Neuronal stem cell (in vitro differentiated cells): ENCODE measurements around the gene MYO15A.

Source experiments
- DNase-seq: peaks from one replicate; pipeline ENCODE4 v3.0.0-alpha.2; 2013; ENCODE audit warnings: low spot score
- H2AFZ ChIP-seq: one replicate; pipeline ENCODE4 v1.6.1; 2013; ENCODE audit warnings: mild to moderate bottlenecking, low read length, inconsistent platforms
- H2AK5ac ChIP-seq: 2 replicates; pipeline ENCODE4 v1.6.1; 2013; ENCODE audit warnings: low read depth, mild to moderate bottlenecking, inconsistent platforms, low read length, moderate library complexity, mixed read lengths
- H2BK120ac ChIP-seq: 2 replicates; pipeline ENCODE4 v1.6.1; 2013; ENCODE audit warnings: low read depth, mild to moderate bottlenecking, inconsistent platforms, low read length, moderate library complexity, mixed read lengths
- H2BK12ac ChIP-seq: one replicate; pipeline ENCODE4 v1.6.1; 2013; ENCODE audit warnings: low read length, inconsistent platforms
- H2BK15ac ChIP-seq: 2 replicates; pipeline ENCODE4 v1.6.1; 2013; ENCODE audit warnings: mild to moderate bottlenecking, low read length, inconsistent platforms, mixed read lengths
- H2BK5ac ChIP-seq: one replicate; pipeline ENCODE4 v1.6.1; 2013; ENCODE audit warnings: inconsistent platforms, mild to moderate bottlenecking, low read length, moderate library complexity
- H3K14ac ChIP-seq: one replicate; pipeline ENCODE4 v1.6.1; 2013; ENCODE audit warnings: low read length, inconsistent platforms
- H3K18ac ChIP-seq: 2 replicates; pipeline ENCODE4 v1.6.1; 2013; ENCODE audit warnings: low read length, inconsistent platforms
- H3K23ac ChIP-seq: 2 replicates; pipeline ENCODE4 v1.6.1; 2013; ENCODE audit warnings: low read depth, mild to moderate bottlenecking, mixed read lengths, low read length, inconsistent platforms; ENCODE audit not compliant: poor library complexity
- H3K27ac ChIP-seq: replicated peaks from 3 replicates; pipeline ENCODE4 v1.5.1; 2013; ENCODE audit warnings: low read length, inconsistent platforms
- H3K27me3 ChIP-seq, 3 experiments: 2 replicates each; pipeline ENCODE4 v1.6.1; 2013; ENCODE audit warnings: low read length in 3 of 3, mild to moderate bottlenecking in 2 of 3, inconsistent platforms in 1 of 3, low read depth in 1 of 3, mixed read lengths in 1 of 3, moderate library complexity in 1 of 3; ENCODE audit not compliant: control insufficient read depth in 3 of 3, insufficient read depth in 3 of 3
- H3K36me3 ChIP-seq, 2 donors: replicated peaks in 1 of 2; 2 replicates each; pipeline ENCODE4 v1.6.1; 2013; ENCODE audit warnings: low read length in 2 of 2; ENCODE audit not compliant: control insufficient read depth in 2 of 2, insufficient read depth in 2 of 2
- H3K4ac ChIP-seq: 2 replicates; pipeline ENCODE4 v1.6.1; 2013; ENCODE audit warnings: inconsistent platforms, mild to moderate bottlenecking, low read length, moderate library complexity
- H3K4me1 ChIP-seq, 2 donors: 1 replicate in 1 of 2; 2 replicates in 1 of 2; pipeline ENCODE4 v1.6.1; 2013; ENCODE audit warnings: low read length in 2 of 2, low read depth in 1 of 2; ENCODE audit not compliant: control insufficient read depth in 2 of 2, insufficient read depth in 1 of 2
- H3K4me2 ChIP-seq: one replicate; pipeline ENCODE4 v1.6.1; 2013; ENCODE audit warnings: mild to moderate bottlenecking, low read length, inconsistent platforms; ENCODE audit not compliant: insufficient read depth, poor library complexity, severe bottlenecking
- H3K4me3 ChIP-seq, 2 donors: 2 replicates each; pipeline ENCODE4 v1.5.1; 2013; ENCODE audit warnings: low read length in 2 of 2, mild to moderate bottlenecking in 2 of 2, inconsistent platforms in 1 of 2, moderate library complexity in 1 of 2
- H3K79me1 ChIP-seq: one replicate; pipeline ENCODE4 v1.6.1; 2013; ENCODE audit warnings: low read depth, mild to moderate bottlenecking, inconsistent platforms, low read length, moderate library complexity
- H3K9ac ChIP-seq: one replicate; pipeline ENCODE4 v1.6.1; 2013; ENCODE audit warnings: mild to moderate bottlenecking, low read depth, low read length, inconsistent platforms; ENCODE audit not compliant: poor library complexity
- H3K9me3 ChIP-seq, 2 donors: replicated peaks in 1 of 2; 2 replicates each; pipeline versions ENCODE3 to v1.6.1; 2013; ENCODE audit warnings: low read length in 2 of 2, mild to moderate bottlenecking in 2 of 2, inconsistent platforms in 1 of 2, low read depth in 1 of 2, mixed read lengths in 1 of 2, moderate library complexity in 1 of 2; ENCODE audit not compliant: control insufficient read depth in 2 of 2, insufficient read depth in 1 of 2
- H4K8ac ChIP-seq: one replicate; pipeline ENCODE4 v1.6.1; 2013; ENCODE audit warnings: low read depth, mild to moderate bottlenecking, inconsistent platforms, low read length, moderate library complexity
- H4K91ac ChIP-seq: one replicate; pipeline ENCODE4 v1.6.1; 2013; ENCODE audit warnings: low read length, low read depth, mild to moderate bottlenecking, inconsistent platforms; ENCODE audit not compliant: poor library complexity
- WGBS, 2 donors: extraction: QIAGEN DNeasy Blood & Tissue Kit; methylation state at CpG; one replicate each; pipeline ENCODE4 v1.1.7; 2013; ENCODE audit warnings: missing lambda C conversion rate in 2 of 2, mixed read lengths in 1 of 2; ENCODE audit not compliant: insufficient read length in 2 of 2, insufficient replicate concordance in 1 of 2; ENCODE audit errors: extremely low coverage in 2 of 2; 5-methylcytosine and 5-hydroxymethylcytosine counted together

The MYO15A gene

DNA sequence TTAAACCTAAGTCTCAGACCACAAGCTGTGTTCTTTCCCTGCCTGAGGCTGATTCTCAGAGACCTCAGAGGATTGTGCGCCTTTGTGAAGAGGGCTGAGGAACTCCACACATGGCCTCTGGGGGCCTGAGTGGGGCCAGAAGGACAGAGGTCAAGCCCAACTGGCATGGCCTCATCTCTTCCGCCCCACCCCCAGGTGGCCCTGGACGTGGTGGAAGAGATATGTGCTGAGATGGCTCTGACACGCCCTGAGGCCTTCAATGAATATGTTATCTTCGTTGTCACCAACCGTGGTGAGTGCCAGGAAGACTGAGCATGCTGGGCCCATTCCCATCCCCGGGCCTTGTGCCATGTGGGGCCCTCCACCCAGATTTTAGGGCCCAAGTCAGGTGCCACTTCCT is 55.0 kb downstream of the MYO15A start:
- no peak for DNase-seq
- no CpG with 5 or more reads among the region's 7 CpGs for WGBS, 2 donors
- Histone ChIP-seq H2BK15ac (no peak overlapping the region), H3K4ac (no peak overlapping the region), H3K4me3 (no peak overlapping the region), H3K27me3 (peaks cover 0 to 8% (median 2%) of the 10 kb centered on the region in 3 experiments), H3K4me1 (peaks cover 10 to 13% of the 10 kb centered on the region in 2 donors), H2BK5ac (no peak overlapping the region), H4K8ac (no peak overlapping the region), H2AK5ac (no peak overlapping the region), H2AFZ (no peak overlapping the region), H2BK12ac (no peak overlapping the region), H3K36me3 (no peaks in the 10 kb centered on the region), H3K79me1 (no peaks in the 10 kb centered on the region), H3K18ac (peak overlapping the region; percentile 23), H3K14ac (peak overlapping the region; percentile 58), H3K27ac (no peak overlapping the region), H3K9me3 (no peaks in the 10 kb centered on the region), H3K9ac (no peak overlapping the region), H2BK120ac (no peak overlapping the region), H4K91ac (no peak overlapping the region), H3K23ac (no peak overlapping the region), H3K4me2 (no peak overlapping the region)

DNA sequence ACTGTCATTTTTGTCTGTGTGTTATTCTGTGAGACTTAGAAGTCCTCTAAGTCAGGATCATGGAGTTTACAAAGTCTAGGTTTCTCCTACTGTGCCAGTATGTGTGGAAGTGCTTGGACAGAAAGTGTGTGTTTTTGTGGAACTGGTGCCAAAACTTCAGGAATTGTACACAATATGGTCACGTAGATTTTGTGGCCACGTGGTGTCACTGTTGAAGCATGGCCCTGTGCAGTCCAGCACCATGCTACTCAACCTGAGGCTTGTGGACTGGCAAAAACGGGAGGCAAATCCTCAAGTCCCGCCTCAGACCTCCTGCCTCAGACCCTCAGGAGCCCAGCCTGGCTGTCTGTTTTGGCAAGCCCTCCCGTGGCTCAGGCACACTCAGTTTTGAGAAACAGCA is 58.3 kb downstream of the MYO15A start:
- Histone ChIP-seq H2AFZ (no peak overlapping the region), H4K8ac (no peak overlapping the region), H3K14ac (no peak overlapping the region), H3K9me3 (no peaks in the 10 kb centered on the region), H3K36me3 (no peaks in the 10 kb centered on the region), H3K27ac (no peak overlapping the region), H3K4me1 (peaks cover 2 to 4% of the 10 kb centered on the region in 2 donors), H2BK5ac (no peak overlapping the region), H3K4ac (no peak overlapping the region), H3K79me1 (no peaks in the 10 kb centered on the region), H3K18ac (no peak overlapping the region), H2BK12ac (no peak overlapping the region), H2AK5ac (no peak overlapping the region), H2BK120ac (no peak overlapping the region), H3K27me3 (peaks cover 0 to 17% (median 0%) of the 10 kb centered on the region in 3 experiments), H4K91ac (no peak overlapping the region), H3K4me2 (no peak overlapping the region), H3K23ac (no peak overlapping the region), H3K4me3 (peak overlapping the region in 1 of 2 donors; percentile 23), H3K9ac (no peak overlapping the region), H2BK15ac (no peak overlapping the region)
- no peak for DNase-seq
- no CpG with 5 or more reads among the region's 5 CpGs for whole genome bisulfite sequencing, 2 donors

DNA sequence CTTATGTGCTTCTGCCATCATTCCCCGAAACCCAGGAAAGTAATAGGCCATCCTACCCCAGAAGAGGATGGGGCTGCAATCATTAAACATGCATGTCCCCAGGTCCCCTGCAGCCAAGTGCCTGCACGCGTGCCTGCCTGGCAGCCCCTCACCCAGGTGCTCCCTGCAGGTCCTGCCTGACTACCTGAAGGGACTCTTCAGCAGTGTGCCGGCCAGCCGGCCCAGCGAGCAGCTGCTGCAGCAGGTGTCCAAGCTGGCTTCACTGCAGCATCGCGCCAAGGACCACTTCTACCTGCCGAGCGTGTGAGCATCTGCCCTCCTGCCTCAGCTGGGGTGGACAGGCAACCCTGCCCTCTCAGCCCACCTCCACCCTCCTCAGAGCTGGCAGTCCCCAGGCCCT is 58.9 kb downstream of the MYO15A start:
- Histone ChIP-seq H4K91ac (no peak overlapping the region), H3K9me3 (no peaks in the 10 kb centered on the region), H3K27ac (no peak overlapping the region), H3K14ac (peak overlapping the region; percentile 31), H2BK12ac (peak overlapping the region; percentile 91), H3K4me1 (no peaks in the 10 kb centered on the region), H3K4me2 (no peak overlapping the region), H2BK15ac (peak overlapping the region; percentile 66), H2AK5ac (peak overlapping the region; percentile 15), H2AFZ (no peak overlapping the region), H3K36me3 (no peaks in the 10 kb centered on the region), H2BK5ac (no peak overlapping the region), H2BK120ac (no peak overlapping the region), H3K9ac (no peak overlapping the region), H3K4me3 (no peak overlapping the region), H3K4ac (peak overlapping the region; percentile 15), H3K27me3 (peaks cover 0 to 22% (median 0%) of the 10 kb centered on the region in 3 experiments), H3K23ac (peak overlapping the region; percentile 56), H3K18ac (peak overlapping the region; percentile 19), H3K79me1 (no peaks in the 10 kb centered on the region), H4K8ac (no peak overlapping the region)
- WGBS, 2 donors = no CpG with 5 or more reads among the region's 10 CpGs
- no peak for DNase-seq

DNA sequence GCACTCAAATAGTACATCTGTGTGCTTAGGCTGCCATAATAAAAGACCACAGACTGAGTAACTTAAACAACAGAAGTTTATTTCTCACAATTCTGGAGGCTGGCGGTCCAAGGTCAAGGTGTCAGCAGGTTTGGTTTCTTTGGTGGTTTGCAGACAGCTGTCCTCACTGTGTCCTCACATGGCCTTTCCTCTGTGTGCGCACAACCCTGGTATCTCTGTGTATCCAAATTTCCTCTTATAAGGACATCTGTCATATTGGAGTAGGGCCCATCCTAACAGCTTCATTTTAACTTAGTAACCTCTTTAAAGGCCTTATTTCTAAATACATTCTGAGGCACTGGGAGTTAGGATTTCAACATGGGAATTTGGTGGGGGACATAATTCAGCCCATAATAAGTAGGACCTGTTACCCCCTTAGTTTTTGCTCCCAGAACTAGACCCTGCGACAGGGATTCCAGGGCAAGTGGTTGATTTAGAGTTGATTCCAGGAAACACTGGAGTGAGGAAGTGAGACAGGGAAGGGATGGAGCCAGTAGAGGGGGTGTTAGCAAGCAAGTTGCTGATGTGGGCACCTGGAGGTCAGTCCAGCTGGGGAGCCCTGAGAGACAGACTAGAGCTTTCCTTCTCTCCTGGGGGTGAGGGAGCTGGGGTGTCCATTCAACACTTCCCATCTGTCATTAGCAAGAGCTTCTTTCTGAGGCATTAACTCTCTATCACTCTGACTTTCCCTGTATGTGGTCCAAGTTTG is 64.1 kb downstream of the MYO15A start:
- Histone ChIP-seq H3K27me3 (peaks cover 0 to 30% (median 0%) of the 10 kb centered on the region in 3 experiments), H3K9me3 (no peaks in the 10 kb centered on the region), H2BK5ac (no peak overlapping the region), H3K4ac (no peak overlapping the region), H4K8ac (no peak overlapping the region), H3K27ac (no peak overlapping the region), H3K9ac (no peak overlapping the region), H3K14ac (no peak overlapping the region), H3K23ac (peak overlapping the region; percentile 20), H2AFZ (no peak overlapping the region), H3K79me1 (no peaks in the 10 kb centered on the region), H2AK5ac (no peak overlapping the region), H4K91ac (no peak overlapping the region), H2BK120ac (no peak overlapping the region), H2BK15ac (no peak overlapping the region), H3K18ac (no peak overlapping the region), H3K4me1 (peaks cover 8 to 12% of the 10 kb centered on the region in 2 donors), H3K4me3 (no peak overlapping the region), H3K4me2 (no peak overlapping the region), H3K36me3 (peaks cover 0 to 1% of the 10 kb centered on the region in 2 donors), H2BK12ac (no peak overlapping the region)
- no CpG with 5 or more reads among the region's 3 CpGs for WGBS, 2 donors
- DNase-seq = no peak
